Measurements from ENCODE around the gene ANKMY1. TPM values are rescaled to one million over a fixed set of nuclear protein-coding genes. Genes with fewer than 3 reads are reported as not detected.

The ANKMY1 gene
- polyA plus RNA-seq, 1 experiment: 6.8 TPM

- no peaks in the 10 kb centered on the region for H3K27me3 ChIP-seq (ENCODE audit: control insufficient read depth, insufficient read depth, low read length)
- no peak for DNase-seq (ENCODE audit: low read depth)
- ChIA-PET POLR2A (no interaction called here), CTCF (interaction anchor here (1.1 to 3.5 kb wide), 2 partner anchors 9 to 11 kb away, joined by 3 to 9 read pairs; no protein-coding TSS in a partner anchor)
- H3K36me3 ChIP-seq (ENCODE audit: control insufficient read depth, insufficient read depth, low read length): peaks cover 1% of the 10 kb centered on the region; the same call in 1 of the 2 replicates
- no peak for TF ChIP-seq CTCF (IDR thresholded peaks at IDR 0.05; ENCODE audit: insufficient read depth, low read depth, low read length)
- no peak overlapping the region for H3K4me3 ChIP-seq (ENCODE audit: low read depth, low read length)
These were observed 54.4 kb downstream of the ANKMY1 start for GRCh38 chr2:240503375-240503774.

- Histone ChIP-seq H3K4me3 (ENCODE audit: low read depth, low read length) (no peak overlapping the region), H3K36me3 (ENCODE audit: control insufficient read depth, insufficient read depth, low read length) (peaks cover 1% of the 10 kb centered on the region; the same call in 1 of the 2 replicates), H3K27me3 (ENCODE audit: control insufficient read depth, insufficient read depth, low read length) (no peaks in the 10 kb centered on the region)
- ChIA-PET CTCF (interaction anchor here (3.5 kb wide), 1 partner anchor 12 kb away, joined by 9 read pairs; no protein-coding TSS in a partner anchor), POLR2A (no interaction called here)
- TF ChIP-seq CTCF (IDR thresholded peaks at IDR 0.05; ENCODE audit: insufficient read depth, low read depth, low read length): no peak
- DNase-seq (ENCODE audit: low read depth): no peak
These were observed 55.2 kb downstream of the ANKMY1 start for GRCh38 chr2:240502430-240503121.

- no peak for DNase-seq (ENCODE audit: low read depth)
- CTCF ChIA-PET: interaction anchor here (0.6 kb wide), 1 partner anchor 467 kb away, joined by 3 read pairs; no protein-coding TSS in a partner anchor
- Histone ChIP-seq H3K27me3 (ENCODE audit: control insufficient read depth, insufficient read depth, low read length) (no peaks in the 10 kb centered on the region), H3K4me3 (ENCODE audit: low read depth, low read length) (no peak overlapping the region), H3K36me3 (ENCODE audit: control insufficient read depth, insufficient read depth, low read length) (peaks cover 1% of the 10 kb centered on the region; the same call in 1 of the 2 replicates)
- TF ChIP-seq CTCF (IDR thresholded peaks at IDR 0.05; ENCODE audit: insufficient read depth, low read depth, low read length): no peak
- POLR2A ChIA-PET: no interaction called here
These were observed 55.7 kb downstream of the ANKMY1 start for GRCh38 chr2:240502059-240502429.

GRCh38 chr2:240501531-240501991, 56.2 kb downstream of the ANKMY1 start:
- no peaks in the 10 kb centered on the region for H3K27me3 ChIP-seq (ENCODE audit: control insufficient read depth, insufficient read depth, low read length)
- ChIA-PET POLR2A (no interaction called here), CTCF (interaction anchor here (0.6 kb wide), 1 partner anchor 467 kb away, joined by 3 read pairs; no protein-coding TSS in a partner anchor)
- H3K36me3 ChIP-seq (ENCODE audit: control insufficient read depth, insufficient read depth, low read length): peaks cover 1% of the 10 kb centered on the region; the same call in 1 of the 2 replicates
- no peak for DNase-seq (ENCODE audit: low read depth)
- no peak for TF ChIP-seq CTCF (IDR thresholded peaks at IDR 0.05; ENCODE audit: insufficient read depth, low read depth, low read length)
- no peak overlapping the region for H3K4me3 ChIP-seq (ENCODE audit: low read depth, low read length)

DNA sequence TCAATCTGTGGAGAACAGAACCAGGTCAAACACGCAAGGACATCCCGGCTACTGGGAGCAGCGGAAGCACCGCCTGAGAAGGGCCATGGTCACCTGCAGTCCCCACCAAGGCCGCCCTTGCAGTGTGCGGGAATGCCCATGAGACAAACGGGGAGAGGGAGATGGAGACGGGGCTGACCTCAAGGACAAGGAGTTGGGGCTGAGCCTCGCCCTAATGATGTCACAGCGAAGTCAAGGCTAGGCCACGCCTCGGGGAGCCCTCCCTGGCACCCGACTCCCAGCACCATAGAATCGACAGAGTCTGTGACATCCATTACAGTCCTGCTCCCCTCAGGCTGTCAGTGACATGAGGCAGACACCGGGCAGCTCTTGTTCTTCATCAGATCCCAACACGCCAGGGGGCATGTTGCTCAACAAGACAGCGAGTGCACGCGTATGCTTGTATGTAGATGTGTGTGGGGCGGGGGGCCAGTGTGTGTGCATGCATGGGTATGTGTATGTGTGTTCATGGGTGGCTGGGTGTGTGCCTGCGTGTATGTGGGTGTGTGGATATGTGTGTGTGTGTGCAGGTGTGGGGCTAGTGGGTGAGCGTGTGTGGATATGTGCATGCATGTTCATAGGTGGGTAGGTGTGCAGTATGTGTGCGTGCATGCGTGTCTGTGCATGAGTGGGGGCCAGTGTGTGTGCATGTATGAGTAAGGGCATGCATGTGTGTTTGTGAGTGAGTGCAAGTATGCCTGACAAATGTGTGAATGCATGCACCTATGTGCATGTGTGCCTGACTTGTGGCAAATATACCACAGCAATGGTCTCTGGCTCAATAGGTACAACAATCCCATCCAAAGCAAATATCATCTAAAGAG, 57.0 kb downstream of the ANKMY1 start:
- Histone ChIP-seq H3K27me3 (ENCODE audit: control insufficient read depth, insufficient read depth, low read length) (no peaks in the 10 kb centered on the region), H3K4me3 (ENCODE audit: low read depth, low read length) (no peak overlapping the region), H3K36me3 (ENCODE audit: control insufficient read depth, insufficient read depth, low read length) (peaks cover 1% of the 10 kb centered on the region; the same call in 1 of the 2 replicates)
- TF ChIP-seq CTCF (IDR thresholded peaks at IDR 0.05; ENCODE audit: insufficient read depth, low read depth, low read length): no peak
- ChIA-PET POLR2A (no interaction called here), CTCF (interaction anchor here (1.1 kb wide), 1 partner anchor 340 kb away, joined by 3 read pairs; no protein-coding TSS in a partner anchor)
- no peak for DNase-seq (ENCODE audit: low read depth)

All from BJ (cell line).